Measurements from ENCODE around the gene RETREG3.

DNA sequence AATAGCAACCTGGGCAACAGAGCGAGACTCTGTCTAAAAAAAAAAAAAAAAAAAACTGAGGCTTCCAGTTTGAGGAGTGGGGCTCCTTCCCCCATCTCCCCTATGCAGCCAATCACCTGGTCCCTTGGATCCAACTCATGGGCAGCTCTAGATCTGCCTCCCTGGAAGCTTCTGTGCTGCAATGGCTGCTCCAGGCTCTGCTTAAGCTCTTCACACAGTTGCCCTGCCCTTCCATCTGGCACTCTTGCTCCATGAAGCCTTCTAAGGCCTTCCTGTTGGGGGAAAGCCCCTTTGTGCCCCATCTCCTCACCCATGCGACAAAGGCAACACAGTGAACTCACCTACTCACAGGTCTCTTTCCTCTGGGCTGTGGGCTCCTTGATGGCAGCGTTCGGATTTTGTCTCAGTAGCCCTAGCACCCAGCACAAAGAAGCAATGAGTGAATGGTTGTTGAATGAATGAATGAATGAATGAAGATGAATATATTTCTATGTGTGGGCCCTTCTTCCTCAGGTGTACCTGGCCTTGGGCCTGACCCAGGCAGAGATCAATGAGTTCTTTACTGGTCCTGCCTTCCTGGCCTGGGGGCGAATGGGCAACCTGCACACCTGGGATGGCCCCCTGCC is 71.2 kb downstream of the RETREG3 start:
- no peak for TF ChIP-seq EZH2phosphoT487 (IDR thresholded peaks at IDR 0.05; ENCODE audit: unreplicated experiment)
- no peak for TF ChIP-seq REST (IDR thresholded peaks at IDR 0.05; ENCODE audit: unreplicated experiment)
- no peak for TF ChIP-seq CTCF (conservative IDR thresholded peaks at IDR 0.05; ENCODE audit: low read depth in 2 of 2)
- TF ChIP-seq EZH2 (IDR thresholded peaks at IDR 0.05; ENCODE audit: low read depth, unreplicated experiment) = no peak
- no peak for TF ChIP-seq CREB1 (CRISPR knock-in tag; IDR thresholded peaks at IDR 0.05; ENCODE audit: low read depth)
